HTERT RPE-1 (cell line): Measurements from ENCODE around the gene ARHGAP44.
"Not testable (repeated sequence)": the region's sequence is repeated elsewhere in the genome, so short reads cannot be mapped to it uniquely, and the experiment has no call there.

ENCODE experiments used
- in situ Hi-C: fragments of 300-500 bp; cut with MboI; formaldehyde crosslinking; loops from 4 replicates; pipeline ENCODE4 v1.14.3; 2020; ENCODE audit warnings: low sequenced_read_pairs

The ARHGAP44 gene

GRCh38 chr17:12814718-12815117, 25.4 kb downstream of the ARHGAP44 start:
- in situ Hi-C loops: no loop called here

- in situ Hi-C loops: no loop called here
These were observed 26.4 kb downstream of the ARHGAP44 start for GRCh38 chr17:12815642-12816141.

GRCh38 chr17:12821376-12821940, 32.2 kb downstream of the ARHGAP44 start:
- in situ Hi-C loops: no loop called here

GRCh38 chr17:12826431-12826830, 37.1 kb downstream of the ARHGAP44 start:
- in situ Hi-C loops: no loop called here

GRCh38 chr17:12830777-12831247, 41.5 kb downstream of the ARHGAP44 start:
- in situ Hi-C loops: no loop called here

- in situ Hi-C loops: no loop called here
These were observed 42.5 kb downstream of the ARHGAP44 start for GRCh38 chr17:12831839-12832238.

GRCh38 chr17:12839042-12839441, 49.7 kb downstream of the ARHGAP44 start:
- in situ Hi-C loops: no loop called here

GRCh38 chr17:12842936-12843335, 53.6 kb downstream of the ARHGAP44 start:
- in situ Hi-C loops: no loop called here

GRCh38 chr17:12850996-12851395, 61.7 kb downstream of the ARHGAP44 start:
- in situ Hi-C loops: no loop called here

GRCh38 chr17:12851901-12852435, 62.7 kb downstream of the ARHGAP44 start:
- in situ Hi-C loops: no loop called here

GRCh38 chr17:12853921-12854320, 64.6 kb downstream of the ARHGAP44 start:
- in situ Hi-C loops: no loop called here

GRCh38 chr17:12856416-12856815, 67.1 kb downstream of the ARHGAP44 start:
- in situ Hi-C loops: no loop called here

GRCh38 chr17:12857592-12857991, 68.3 kb downstream of the ARHGAP44 start:
- in situ Hi-C loops: no loop called here

- in situ Hi-C loops: no loop called here
These were observed 70.2 kb downstream of the ARHGAP44 start for GRCh38 chr17:12859520-12859919.

- in situ Hi-C loops: no loop called here
These were observed 76.5 kb downstream of the ARHGAP44 start for GRCh38 chr17:12865769-12866168.

GRCh38 chr17:12866244-12866643, 76.9 kb downstream of the ARHGAP44 start:
- in situ Hi-C loops: no loop called here

- in situ Hi-C loops: no loop called here
These were observed 78.4 kb downstream of the ARHGAP44 start for GRCh38 chr17:12867726-12868125.

- in situ Hi-C loops: not testable (repeated sequence)
These were observed 84.3 kb downstream of the ARHGAP44 start for GRCh38 chr17:12873415-12874125.

GRCh38 chr17:12877953-12878669, 88.8 kb downstream of the ARHGAP44 start:
- in situ Hi-C loops: no loop called here

- in situ Hi-C loops: not testable (repeated sequence)
These were observed 89.8 kb downstream of the ARHGAP44 start for GRCh38 chr17:12879096-12879495.

- in situ Hi-C loops: no loop called here
These were observed 94.2 kb downstream of the ARHGAP44 start for GRCh38 chr17:12883472-12883871.
